Measurements from ENCODE around the gene REXO4.
"Not testable (repeated sequence)": the region's sequence is repeated elsewhere in the genome, so short reads cannot be mapped to it uniquely, and the experiment has no call there.

GRCh38 chr9:133451865-133452264 lies 34.1 kb upstream of the REXO4 start:
- TF ChIP-seq TAF1 (IDR thresholded peaks at IDR 0.05; ENCODE audit: low read depth); CTCF (IDR thresholded peaks at IDR 0.05; ENCODE audit: poor library complexity, severe bottlenecking); EZH2 (IDR thresholded peaks at IDR 0.05; ENCODE audit: borderline replicate concordance, insufficient read depth, low read length, poor library complexity, severe bottlenecking); EP300 (conservative IDR thresholded peaks at IDR 0.05; ENCODE audit: poor library complexity, severe bottlenecking): not testable (repeated sequence)

Measured in neural cell (in vitro differentiated cells).